SU-DHL-6 (cell line): Measurements from ENCODE around the gene LCOR.
"Not testable (repeated sequence)": the region's sequence is repeated elsewhere in the genome, so short reads cannot be mapped to it uniquely, and the experiment has no call there.

ENCODE experiments used
- H2AFZ ChIP-seq: fragments of 200-600 bp; sonication (generic); 2 replicates; pipeline ENCODE4 v1.6.1; 2014; ENCODE audit warnings: low read depth, mild to moderate bottlenecking, moderate library complexity, mixed read lengths, antibody characterized with exemption, low read length; ENCODE audit not compliant: severe bottlenecking
- H3F3A ChIP-seq: fragments of 200-600 bp; shearing (Covaris generic); 2 replicates; pipeline ENCODE4 v1.6.0; 2016; ENCODE audit warnings: antibody characterized with exemption, mild to moderate bottlenecking; ENCODE audit not compliant: insufficient read depth
- H3K27ac ChIP-seq: fragments of 200-600 bp; sonication (generic); 2 replicates; pipeline ENCODE4 v1.5.1; 2016; ENCODE audit warnings: low read depth, mild to moderate bottlenecking, low read length, moderate library complexity, mixed read lengths
- H3K27me3 ChIP-seq: fragments of 200-600 bp; sonication (generic), shearing (Covaris generic); 2 replicates; pipeline ENCODE4 v1.6.0; 2014; ENCODE audit warnings: mild to moderate bottlenecking, low read length
- H3K36me3 ChIP-seq: fragments of 200-600 bp; sonication (generic); 2 replicates; pipeline ENCODE4 v1.6.1; 2014; ENCODE audit warnings: mild to moderate bottlenecking, low read length, mixed read lengths
- H3K4me2 ChIP-seq: fragments of 300-600, 200-600 bp; shearing (Covaris generic), sonication (generic); 2 replicates; pipeline ENCODE4 v1.6.0; 2014; ENCODE audit warnings: low read length, low read depth, mild to moderate bottlenecking; ENCODE audit not compliant: poor library complexity, severe bottlenecking
- H3K4me3 ChIP-seq: fragments of 200-600 bp; sonication (generic); 2 replicates; pipeline ENCODE4 v1.5.1; 2014; ENCODE audit warnings: antibody characterized with exemption, low read length, mild to moderate bottlenecking, mixed read lengths; ENCODE audit not compliant: insufficient read depth, poor library complexity, severe bottlenecking
- H3K79me2 ChIP-seq: fragments of 200-600 bp; sonication (generic); 2 replicates; pipeline ENCODE4 v1.6.1; 2014; ENCODE audit warnings: mild to moderate bottlenecking, low read length, moderate library complexity; ENCODE audit not compliant: insufficient read depth
- H3K9ac ChIP-seq: fragments of 200-600 bp; sonication (generic); 2 replicates; pipeline ENCODE4 v1.7.0; 2014; ENCODE audit warnings: mild to moderate bottlenecking, low read length
- H3K9me2 ChIP-seq: fragments of 200-600 bp; sonication (generic); replicated peaks from 2 replicates; pipeline ENCODE4 v1.6.1; 2014; ENCODE audit warnings: low read length; ENCODE audit not compliant: insufficient read depth
- H3K9me3 ChIP-seq: fragments of 200-600 bp; sonication (generic); 2 replicates; pipeline ENCODE4 v1.6.1; 2014; ENCODE audit warnings: low read length, mixed read lengths; ENCODE audit not compliant: insufficient read depth
- H4K20me1 ChIP-seq: fragments of 200-600 bp; sonication (generic); 2 replicates; pipeline ENCODE4 v1.6.1; 2014; ENCODE audit warnings: low read depth, mild to moderate bottlenecking, antibody characterized with exemption, low read length, moderate library complexity, mixed read lengths
- EZH2phosphoT487 ChIP-seq: fragments of 200-600 bp; sonication (generic), shearing (Covaris generic); conservative IDR thresholded peaks from 2 replicates; pipeline ENCODE4 v1.6.1; 2018; ENCODE audit warnings: mild to moderate bottlenecking, antibody characterized with exemption, low read length, moderate library complexity, mixed read lengths
- TF ChIP-seq, protein P1 (sequence below): fragments of 200-600 bp; sonication (generic); IDR thresholded peaks from one replicate; pipeline ENCODE4 v1.5.1; 2017; ENCODE audit warnings: antibody characterized with exemption, mild to moderate bottlenecking, low read length, moderate library complexity; ENCODE audit not compliant: insufficient read depth, poor library complexity, severe bottlenecking

Gene LCOR

GRCh38 chr10:97029271-97029670, 197.2 kb downstream of the LCOR start:
- Histone ChIP-seq H3K4me3 (no peak overlapping the region), H3K9me3 (no peaks in the 10 kb centered on the region), H2AFZ (no peak overlapping the region), H4K20me1 (no peaks in the 10 kb centered on the region), H3K9ac (no peak overlapping the region), H3F3A (no peaks in the 10 kb centered on the region), H3K36me3 (no peaks in the 10 kb centered on the region), H3K27ac (no peak overlapping the region), H3K27me3 (no peaks in the 10 kb centered on the region), H3K4me2 (no peak overlapping the region), H3K79me2 (no peaks in the 10 kb centered on the region), H3K9me2 (no peaks in the 10 kb centered on the region)
- no peak for TF ChIP-seq EZH2phosphoT487
- TF ChIP-seq, protein P1, sequence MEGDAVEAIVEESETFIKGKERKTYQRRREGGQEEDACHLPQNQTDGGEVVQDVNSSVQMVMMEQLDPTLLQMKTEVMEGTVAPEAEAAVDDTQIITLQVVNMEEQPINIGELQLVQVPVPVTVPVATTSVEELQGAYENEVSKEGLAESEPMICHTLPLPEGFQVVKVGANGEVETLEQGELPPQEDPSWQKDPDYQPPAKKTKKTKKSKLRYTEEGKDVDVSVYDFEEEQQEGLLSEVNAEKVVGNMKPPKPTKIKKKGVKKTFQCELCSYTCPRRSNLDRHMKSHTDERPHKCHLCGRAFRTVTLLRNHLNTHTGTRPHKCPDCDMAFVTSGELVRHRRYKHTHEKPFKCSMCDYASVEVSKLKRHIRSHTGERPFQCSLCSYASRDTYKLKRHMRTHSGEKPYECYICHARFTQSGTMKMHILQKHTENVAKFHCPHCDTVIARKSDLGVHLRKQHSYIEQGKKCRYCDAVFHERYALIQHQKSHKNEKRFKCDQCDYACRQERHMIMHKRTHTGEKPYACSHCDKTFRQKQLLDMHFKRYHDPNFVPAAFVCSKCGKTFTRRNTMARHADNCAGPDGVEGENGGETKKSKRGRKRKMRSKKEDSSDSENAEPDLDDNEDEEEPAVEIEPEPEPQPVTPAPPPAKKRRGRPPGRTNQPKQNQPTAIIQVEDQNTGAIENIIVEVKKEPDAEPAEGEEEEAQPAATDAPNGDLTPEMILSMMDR: no peak

DNA sequence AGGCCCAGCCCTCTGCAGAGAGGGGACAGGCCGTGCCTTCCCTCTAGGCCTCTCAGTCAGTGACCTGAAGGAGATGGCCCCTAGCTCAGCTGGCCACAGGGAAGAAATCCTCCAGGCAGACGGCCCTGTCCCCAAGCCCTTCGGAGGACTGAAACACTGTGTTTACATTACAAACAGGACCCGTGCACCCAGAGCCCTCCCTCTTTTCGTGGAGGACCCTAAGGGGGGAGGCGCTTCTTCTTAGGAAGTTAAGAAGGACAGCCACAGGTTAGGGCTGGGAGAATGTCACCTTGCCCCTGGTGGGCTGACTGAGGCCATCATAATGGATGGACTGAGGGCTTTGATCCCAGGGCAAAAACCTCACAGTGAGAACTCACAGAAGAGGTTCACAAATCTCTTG, 198.8 kb downstream of the LCOR start:
- Histone ChIP-seq H2AFZ (no peak overlapping the region), H3K36me3 (no peaks in the 10 kb centered on the region), H3K79me2 (no peaks in the 10 kb centered on the region), H3K9me2 (no peaks in the 10 kb centered on the region), H3K4me2 (no peak overlapping the region), H3K4me3 (no peak overlapping the region), H3K9ac (no peak overlapping the region), H3F3A (no peaks in the 10 kb centered on the region), H4K20me1 (no peaks in the 10 kb centered on the region), H3K27ac (no peak overlapping the region), H3K27me3 (no peaks in the 10 kb centered on the region), H3K9me3 (no peaks in the 10 kb centered on the region)
- TF ChIP-seq EZH2phosphoT487: no peak
- TF ChIP-seq, protein P1: no peak

- H3K36me3 ChIP-seq: no peaks in the 10 kb centered on the region
- no peaks in the 10 kb centered on the region for H3K9me2 ChIP-seq
- H3K27ac ChIP-seq: no peak overlapping the region
- no peaks in the 10 kb centered on the region for H3F3A ChIP-seq
- H3K4me3 ChIP-seq: no peak overlapping the region
- no peak overlapping the region for H2AFZ ChIP-seq
- TF ChIP-seq EZH2phosphoT487: no peak
- H3K79me2 ChIP-seq: no peaks in the 10 kb centered on the region
- no peaks in the 10 kb centered on the region for H3K9me3 ChIP-seq
- H4K20me1 ChIP-seq: no peaks in the 10 kb centered on the region
- H3K4me2 ChIP-seq: no peak overlapping the region
- no peak overlapping the region for H3K9ac ChIP-seq
- H3K27me3 ChIP-seq: no peaks in the 10 kb centered on the region
Observed at GRCh38 chr10:97031459-97031858, 199.4 kb downstream of the LCOR start.

- Histone ChIP-seq H3K27me3 (no peaks in the 10 kb centered on the region), H2AFZ (no peak overlapping the region), H3K4me2 (no peak overlapping the region)
Observed at GRCh38 chr10:97032624-97033023, 200.5 kb downstream of the LCOR start.

GRCh38 chr10:97033841-97034240, 201.7 kb downstream of the LCOR start:
- H3K9ac ChIP-seq, H3K4me2 ChIP-seq, H3F3A ChIP-seq, H2AFZ ChIP-seq, H3K4me3 ChIP-seq, H3K27ac ChIP-seq, H3K27me3 ChIP-seq, H3K9me3 ChIP-seq, H3K36me3 ChIP-seq, H3K79me2 ChIP-seq, H4K20me1 ChIP-seq, H3K9me2 ChIP-seq: not testable (repeated sequence)

More at GRCh38 chr10:97032624-97033023, 200.5 kb downstream of the LCOR start:
- H3K79me2 ChIP-seq: no peaks in the 10 kb centered on the region
- no peak overlapping the region for H3K27ac ChIP-seq
- H3K9ac ChIP-seq: no peak overlapping the region
- no peaks in the 10 kb centered on the region for H3F3A ChIP-seq
- TF ChIP-seq, protein P1: no peak
- TF ChIP-seq EZH2phosphoT487: no peak
- no peaks in the 10 kb centered on the region for H4K20me1 ChIP-seq
- no peaks in the 10 kb centered on the region for H3K9me3 ChIP-seq
- H3K36me3 ChIP-seq: no peaks in the 10 kb centered on the region
- H3K4me3 ChIP-seq: no peak overlapping the region
- H3K9me2 ChIP-seq: no peaks in the 10 kb centered on the region
